ENCODE results near the gene ARTN. TPM values are rescaled to one million over a fixed set of nuclear protein-coding genes. Genes with fewer than 3 reads are reported as not detected.

The ARTN gene
- total RNA-seq, 1 donor from 2014 or later = 7.2 TPM

DNA sequence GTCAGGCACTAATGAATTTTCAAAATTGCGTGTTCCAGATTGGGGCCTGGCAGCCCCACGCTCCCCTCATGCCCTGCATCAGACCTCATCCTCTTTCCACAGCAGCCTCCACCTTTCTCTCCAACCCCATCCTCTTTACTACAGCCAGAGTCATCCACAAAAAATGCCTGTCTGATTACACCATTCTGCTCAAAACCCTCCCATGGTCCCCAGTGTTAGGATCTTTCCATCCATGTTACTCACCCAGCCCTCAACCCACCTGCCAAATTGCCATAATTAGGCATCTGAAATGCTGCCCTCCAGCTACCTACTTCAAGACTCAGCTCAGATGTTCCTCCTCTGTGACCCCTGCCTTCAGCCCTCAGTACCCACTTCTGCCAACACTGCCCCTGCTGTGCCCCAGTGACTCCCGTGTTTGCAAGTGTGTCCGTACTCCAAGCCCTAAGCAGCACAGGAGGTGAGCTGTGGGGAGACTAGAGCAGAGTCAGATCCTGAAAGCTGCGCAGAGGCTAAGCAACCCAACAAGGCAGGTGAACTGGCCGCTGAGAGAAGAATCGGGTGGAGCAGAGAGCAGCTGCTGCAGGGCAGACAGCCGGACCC lies 715 bp upstream of the ARTN start:
- H3K4me1 Mint-ChIP-seq (ENCODE audit: unreplicated experiment) = peaks cover 20% of the 10 kb centered on the region
- H3K27me3 Mint-ChIP-seq = peaks cover 26% of the 10 kb centered on the region
- TF ChIP-seq, protein P1, sequence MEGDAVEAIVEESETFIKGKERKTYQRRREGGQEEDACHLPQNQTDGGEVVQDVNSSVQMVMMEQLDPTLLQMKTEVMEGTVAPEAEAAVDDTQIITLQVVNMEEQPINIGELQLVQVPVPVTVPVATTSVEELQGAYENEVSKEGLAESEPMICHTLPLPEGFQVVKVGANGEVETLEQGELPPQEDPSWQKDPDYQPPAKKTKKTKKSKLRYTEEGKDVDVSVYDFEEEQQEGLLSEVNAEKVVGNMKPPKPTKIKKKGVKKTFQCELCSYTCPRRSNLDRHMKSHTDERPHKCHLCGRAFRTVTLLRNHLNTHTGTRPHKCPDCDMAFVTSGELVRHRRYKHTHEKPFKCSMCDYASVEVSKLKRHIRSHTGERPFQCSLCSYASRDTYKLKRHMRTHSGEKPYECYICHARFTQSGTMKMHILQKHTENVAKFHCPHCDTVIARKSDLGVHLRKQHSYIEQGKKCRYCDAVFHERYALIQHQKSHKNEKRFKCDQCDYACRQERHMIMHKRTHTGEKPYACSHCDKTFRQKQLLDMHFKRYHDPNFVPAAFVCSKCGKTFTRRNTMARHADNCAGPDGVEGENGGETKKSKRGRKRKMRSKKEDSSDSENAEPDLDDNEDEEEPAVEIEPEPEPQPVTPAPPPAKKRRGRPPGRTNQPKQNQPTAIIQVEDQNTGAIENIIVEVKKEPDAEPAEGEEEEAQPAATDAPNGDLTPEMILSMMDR (conservative IDR thresholded peaks at IDR 0.05) = no peak
- peak overlapping the region; percentile 15 for H3K27ac Mint-ChIP-seq
- H3K36me3 Mint-ChIP-seq = peaks cover under 1% of the 10 kb centered on the region
- DNase-seq (ENCODE audit: extremely low spot score, unreplicated experiment) = no peak
- peak overlapping the region; percentile 82 for H3K4me3 Mint-ChIP-seq
- H3K9me3 Mint-ChIP-seq = no peaks in the 10 kb centered on the region

DNA sequence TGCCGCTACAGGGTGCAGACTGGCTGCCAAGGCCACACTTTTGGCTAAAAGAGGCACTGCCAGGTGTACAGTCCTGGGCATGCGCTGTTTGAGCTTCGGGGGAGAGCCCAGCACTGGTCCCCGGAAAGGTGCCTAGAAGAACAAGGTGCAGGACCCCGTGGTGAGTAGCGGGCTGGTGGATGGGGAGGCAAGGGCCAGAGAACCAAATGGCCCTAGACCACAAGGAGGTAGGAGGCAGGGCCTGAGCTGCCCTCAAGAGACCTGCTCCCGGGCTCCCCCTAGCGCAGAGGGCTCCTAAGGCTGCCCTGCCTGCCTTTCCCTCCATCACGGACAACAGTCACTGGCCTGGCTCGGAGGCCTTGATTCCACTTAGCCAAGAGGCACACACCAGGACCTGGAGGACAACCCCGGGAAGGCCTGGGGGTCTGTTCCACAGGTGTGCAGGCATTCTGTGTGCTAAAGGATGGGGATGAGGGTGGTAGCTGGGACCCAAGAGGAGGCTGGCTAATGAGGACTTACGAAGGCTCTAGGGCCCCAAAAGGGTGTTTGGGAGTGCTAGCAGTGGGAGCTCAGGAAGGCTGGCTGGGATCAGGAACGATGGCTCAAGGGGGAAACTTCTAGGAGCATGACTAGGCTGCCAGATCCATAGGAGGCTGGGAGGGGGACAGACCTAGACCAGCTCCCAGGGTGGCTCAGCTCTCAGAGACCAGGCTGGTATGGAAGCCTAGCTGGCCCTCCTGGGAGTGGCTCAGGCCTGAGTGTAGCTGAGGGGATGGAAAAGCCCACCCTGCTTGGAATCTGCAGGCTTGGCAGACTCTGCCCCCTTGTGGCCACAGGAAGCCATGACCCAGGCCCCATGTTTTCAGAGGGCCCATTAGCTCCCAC lies 742 bp downstream of the ARTN start:
- Mint-ChIP-seq H3K27me3 (peaks cover 38% of the 10 kb centered on the region), H3K4me1 (ENCODE audit: unreplicated experiment) (peaks cover 20% of the 10 kb centered on the region), H3K9me3 (no peaks in the 10 kb centered on the region), H3K36me3 (no peaks in the 10 kb centered on the region), H3K4me3 (peak overlapping the region; percentile 84), H3K27ac (peak overlapping the region; percentile 47)
- DNase-seq (ENCODE audit: extremely low spot score, unreplicated experiment) = no peak
- TF ChIP-seq, protein P1 (conservative IDR thresholded peaks at IDR 0.05) = peak; percentile 95

DNA sequence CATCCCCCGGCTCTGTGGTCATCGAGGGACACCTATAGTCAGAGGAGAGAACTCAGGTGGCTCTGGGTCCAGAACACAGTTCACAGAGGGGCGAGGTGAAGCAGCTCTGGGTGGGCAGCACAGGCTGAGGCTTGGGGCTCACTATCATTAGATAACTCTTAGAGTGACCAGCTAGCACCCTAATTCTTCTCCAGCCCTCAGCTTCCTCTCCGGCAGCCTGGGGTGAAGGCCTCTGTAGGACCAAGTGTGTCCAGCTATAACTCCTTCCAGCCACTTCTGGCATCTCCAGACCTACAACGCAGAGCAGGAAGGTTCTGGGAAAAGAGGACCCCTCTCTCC lies 1.4 kb downstream of the ARTN start:
- no peaks in the 10 kb centered on the region for H3K36me3 Mint-ChIP-seq
- no peaks in the 10 kb centered on the region for H3K9me3 Mint-ChIP-seq
- peaks cover 43% of the 10 kb centered on the region for H3K27me3 Mint-ChIP-seq
- TF ChIP-seq, protein P1 (conservative IDR thresholded peaks at IDR 0.05) = peak; percentile 10
- peaks cover 20% of the 10 kb centered on the region for H3K4me1 Mint-ChIP-seq (ENCODE audit: unreplicated experiment)
- H3K4me3 Mint-ChIP-seq = peak overlapping the region; percentile 84
- no peak overlapping the region for H3K27ac Mint-ChIP-seq
- DNase-seq (ENCODE audit: extremely low spot score, unreplicated experiment) = no peak

DNA sequence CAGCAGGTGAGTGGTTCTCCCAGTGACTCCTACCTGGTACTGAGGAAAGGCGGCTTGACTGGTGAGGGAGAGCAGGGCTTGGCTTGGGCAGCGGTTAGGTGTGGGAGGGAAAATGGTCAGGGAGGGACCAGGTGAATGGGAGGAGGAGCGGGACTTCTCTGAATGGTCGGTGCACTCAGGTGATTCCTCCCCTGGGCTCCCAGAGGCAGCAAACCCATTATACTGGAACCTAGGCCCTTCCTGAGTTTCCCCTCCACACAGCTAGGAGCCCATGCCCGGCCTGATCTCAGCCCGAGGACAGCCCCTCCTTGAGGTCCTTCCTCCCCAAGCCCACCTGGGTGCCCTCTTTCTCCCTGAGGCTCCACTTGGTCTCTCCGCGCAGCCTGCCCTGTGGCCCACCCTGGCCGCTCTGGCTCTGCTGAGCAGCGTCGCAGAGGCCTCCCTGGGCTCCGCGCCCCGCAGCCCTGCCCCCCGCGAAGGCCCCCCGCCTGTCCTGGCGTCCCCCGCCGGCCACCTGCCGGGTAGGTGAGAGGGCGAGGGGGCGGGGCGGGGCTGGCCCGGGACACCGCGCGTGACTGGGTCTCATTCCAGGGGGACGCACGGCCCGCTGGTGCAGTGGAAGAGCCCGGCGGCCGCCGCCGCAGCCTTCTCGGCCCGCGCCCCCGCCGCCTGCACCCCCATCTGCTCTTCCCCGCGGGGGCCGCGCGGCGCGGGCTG lies 2.3 kb downstream of the ARTN start:
- peak overlapping the region; percentile 84 for H3K4me3 Mint-ChIP-seq
- H3K27me3 Mint-ChIP-seq = peaks cover 46% of the 10 kb centered on the region
- H3K27ac Mint-ChIP-seq = no peak overlapping the region
- no peaks in the 10 kb centered on the region for H3K9me3 Mint-ChIP-seq
- no peaks in the 10 kb centered on the region for H3K36me3 Mint-ChIP-seq
- peaks cover 20% of the 10 kb centered on the region for H3K4me1 Mint-ChIP-seq (ENCODE audit: unreplicated experiment)
- TF ChIP-seq, protein P1 (conservative IDR thresholded peaks at IDR 0.05) = no peak
- DNase-seq (ENCODE audit: extremely low spot score, unreplicated experiment) = no peak

DNA sequence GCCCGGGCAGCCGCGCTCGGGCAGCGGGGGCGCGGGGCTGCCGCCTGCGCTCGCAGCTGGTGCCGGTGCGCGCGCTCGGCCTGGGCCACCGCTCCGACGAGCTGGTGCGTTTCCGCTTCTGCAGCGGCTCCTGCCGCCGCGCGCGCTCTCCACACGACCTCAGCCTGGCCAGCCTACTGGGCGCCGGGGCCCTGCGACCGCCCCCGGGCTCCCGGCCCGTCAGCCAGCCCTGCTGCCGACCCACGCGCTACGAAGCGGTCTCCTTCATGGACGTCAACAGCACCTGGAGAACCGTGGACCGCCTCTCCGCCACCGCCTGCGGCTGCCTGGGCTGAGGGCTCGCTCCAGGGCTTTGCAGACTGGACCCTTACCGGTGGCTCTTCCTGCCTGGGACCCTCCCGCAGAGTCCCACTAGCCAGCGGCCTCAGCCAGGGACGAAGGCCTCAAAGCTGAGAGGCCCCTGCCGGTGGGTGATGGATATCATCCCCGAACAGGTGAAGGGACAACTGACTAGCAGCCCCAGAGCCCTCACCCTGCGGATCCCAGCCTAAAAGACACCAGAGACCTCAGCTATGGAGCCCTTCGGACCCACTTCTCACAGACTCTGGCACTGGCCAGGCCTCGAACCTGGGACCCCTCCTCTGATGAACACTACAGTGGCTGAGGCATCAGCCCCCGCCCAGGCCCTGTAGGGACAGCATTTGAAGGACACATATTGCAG lies 3.0 kb downstream of the ARTN start:
- Mint-ChIP-seq H3K27ac (no peak overlapping the region), H3K4me3 (peak overlapping the region; percentile 85), H3K27me3 (peaks cover 46% of the 10 kb centered on the region), H3K4me1 (ENCODE audit: unreplicated experiment) (peaks cover 20% of the 10 kb centered on the region), H3K9me3 (no peaks in the 10 kb centered on the region), H3K36me3 (no peaks in the 10 kb centered on the region)
- no peak for DNase-seq (ENCODE audit: extremely low spot score, unreplicated experiment)
- TF ChIP-seq, protein P1 (conservative IDR thresholded peaks at IDR 0.05) = peak; percentile 56

Measured in type B pancreatic cell (in vitro differentiated cells).